ENCODE data around the gene CREB3L2. TPM values are rescaled to one million over a fixed set of nuclear protein-coding genes. Genes with fewer than 3 reads are reported as not detected.

Gene CREB3L2
- total RNA-seq, 1 experiment from 2014 or later = 49.8 TPM

DNA sequence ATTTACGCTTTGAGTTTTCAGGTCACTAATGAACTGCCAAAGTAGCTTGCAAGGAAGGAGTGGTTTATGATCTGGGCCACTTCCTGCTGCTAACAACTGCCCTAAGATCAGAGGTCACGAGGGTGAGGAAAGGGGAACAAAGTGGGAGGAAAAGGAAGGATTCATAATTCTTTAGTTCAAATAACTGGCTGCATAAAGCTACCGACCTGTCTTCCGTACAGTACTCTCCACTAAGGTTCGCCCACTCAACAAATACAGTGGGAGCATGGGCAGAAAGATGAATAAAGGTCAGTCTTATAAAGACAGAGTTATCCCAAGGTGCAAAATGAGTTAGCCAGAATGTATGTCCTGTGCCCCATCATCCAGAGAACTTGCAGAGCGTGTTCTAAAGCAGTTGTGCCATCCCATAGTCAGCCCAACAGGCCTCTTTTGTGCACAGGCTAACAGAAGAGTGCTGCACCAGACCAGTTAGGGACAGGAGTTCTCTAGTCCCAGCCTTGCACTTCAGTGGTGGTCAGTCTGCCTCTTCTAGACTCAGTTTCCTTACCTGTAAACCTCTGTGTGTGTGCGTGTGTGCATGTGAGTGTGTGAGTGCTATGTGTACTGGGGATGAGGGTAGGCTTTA, 65.9 kb downstream of the CREB3L2 start:
- Histone ChIP-seq H3K27me3 (ENCODE audit: insufficient read depth, low read length) (no peaks in the 10 kb centered on the region), H3K36me3 (ENCODE audit: control insufficient read depth in 1 of 2, insufficient read depth in 2 of 2, low read length in 2 of 2) (no peaks in the 10 kb centered on the region), H3K9me3 (ENCODE audit: control insufficient read depth in 1 of 2, insufficient read depth in 1 of 2, low read depth in 1 of 2, low read length in 2 of 2) (no peaks in the 10 kb centered on the region), H3K27ac (ENCODE audit: low read depth, low read length) (no peak overlapping the region), H3K4me3 (replicated peaks in 1 of 2; ENCODE audit: low read depth in 1 of 2, low read length in 2 of 2) (no peak overlapping the region), H3K4me2 (ENCODE audit: low read length) (no peak overlapping the region), H2AFZ (ENCODE audit: low read depth, low read length, poor library complexity, severe bottlenecking) (no peak overlapping the region), H4K20me1 (ENCODE audit: insufficient read depth) (no peaks in the 10 kb centered on the region), H3K9ac (ENCODE audit: low read length) (no peak overlapping the region), H3K9me2 (ENCODE audit: insufficient read depth) (no peaks in the 10 kb centered on the region), H3K4me1 (ENCODE audit: control insufficient read depth in 1 of 2, insufficient read depth in 2 of 2, low read length in 2 of 2) (peaks cover 0 to 11% of the 10 kb centered on the region in 2 experiments; a peak in 2 of 4 replicates), H3K79me2 (ENCODE audit: insufficient read depth, low read length) (no peaks in the 10 kb centered on the region)
- POLR2A ChIA-PET = no interaction called here
- DNase-seq (ENCODE audit: low read depth, low spot score) = no peak
- RAD21 ChIA-PET (ENCODE audit: low non-redundant PET in 1 of 2, low total read pairs in 2 of 2, uncharacterized antibody in 2 of 2, unreplicated experiment in 2 of 2) = no interaction called here
- intact Hi-C loops (cut with micrococcal nuclease) = no loop called here
- ATAC-seq = no peak
- CTCF ChIA-PET = no interaction called here
- BruUV-seq (replicated peaks) = no TSS peak
- no peak for TF ChIP-seq CEBPB (IDR thresholded peaks at IDR 0.05; ENCODE audit: low read depth)
- TF ChIP-seq POLR2AphosphoS5 (IDR thresholded peaks at IDR 0.05; ENCODE audit: low read depth, low read length) = no peak
- TF ChIP-seq, protein P1, sequence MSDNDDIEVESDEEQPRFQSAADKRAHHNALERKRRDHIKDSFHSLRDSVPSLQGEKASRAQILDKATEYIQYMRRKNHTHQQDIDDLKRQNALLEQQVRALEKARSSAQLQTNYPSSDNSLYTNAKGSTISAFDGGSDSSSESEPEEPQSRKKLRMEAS (IDR thresholded peaks at IDR 0.05) = no peak
- TF ChIP-seq ELF1 (IDR thresholded peaks at IDR 0.05; ENCODE audit: borderline replicate concordance, low read depth) = no peak
- TF ChIP-seq, protein P2, sequence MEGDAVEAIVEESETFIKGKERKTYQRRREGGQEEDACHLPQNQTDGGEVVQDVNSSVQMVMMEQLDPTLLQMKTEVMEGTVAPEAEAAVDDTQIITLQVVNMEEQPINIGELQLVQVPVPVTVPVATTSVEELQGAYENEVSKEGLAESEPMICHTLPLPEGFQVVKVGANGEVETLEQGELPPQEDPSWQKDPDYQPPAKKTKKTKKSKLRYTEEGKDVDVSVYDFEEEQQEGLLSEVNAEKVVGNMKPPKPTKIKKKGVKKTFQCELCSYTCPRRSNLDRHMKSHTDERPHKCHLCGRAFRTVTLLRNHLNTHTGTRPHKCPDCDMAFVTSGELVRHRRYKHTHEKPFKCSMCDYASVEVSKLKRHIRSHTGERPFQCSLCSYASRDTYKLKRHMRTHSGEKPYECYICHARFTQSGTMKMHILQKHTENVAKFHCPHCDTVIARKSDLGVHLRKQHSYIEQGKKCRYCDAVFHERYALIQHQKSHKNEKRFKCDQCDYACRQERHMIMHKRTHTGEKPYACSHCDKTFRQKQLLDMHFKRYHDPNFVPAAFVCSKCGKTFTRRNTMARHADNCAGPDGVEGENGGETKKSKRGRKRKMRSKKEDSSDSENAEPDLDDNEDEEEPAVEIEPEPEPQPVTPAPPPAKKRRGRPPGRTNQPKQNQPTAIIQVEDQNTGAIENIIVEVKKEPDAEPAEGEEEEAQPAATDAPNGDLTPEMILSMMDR (IDR thresholded peaks at IDR 0.05 in 2 of 3, conservative IDR thresholded peaks at IDR 0.05 in 1 of 3; ENCODE audit: borderline replicate concordance in 1 of 3, insufficient read depth in 1 of 3, low read depth in 2 of 3, low read length in 2 of 3) = no peak
- TF ChIP-seq, protein P3, sequence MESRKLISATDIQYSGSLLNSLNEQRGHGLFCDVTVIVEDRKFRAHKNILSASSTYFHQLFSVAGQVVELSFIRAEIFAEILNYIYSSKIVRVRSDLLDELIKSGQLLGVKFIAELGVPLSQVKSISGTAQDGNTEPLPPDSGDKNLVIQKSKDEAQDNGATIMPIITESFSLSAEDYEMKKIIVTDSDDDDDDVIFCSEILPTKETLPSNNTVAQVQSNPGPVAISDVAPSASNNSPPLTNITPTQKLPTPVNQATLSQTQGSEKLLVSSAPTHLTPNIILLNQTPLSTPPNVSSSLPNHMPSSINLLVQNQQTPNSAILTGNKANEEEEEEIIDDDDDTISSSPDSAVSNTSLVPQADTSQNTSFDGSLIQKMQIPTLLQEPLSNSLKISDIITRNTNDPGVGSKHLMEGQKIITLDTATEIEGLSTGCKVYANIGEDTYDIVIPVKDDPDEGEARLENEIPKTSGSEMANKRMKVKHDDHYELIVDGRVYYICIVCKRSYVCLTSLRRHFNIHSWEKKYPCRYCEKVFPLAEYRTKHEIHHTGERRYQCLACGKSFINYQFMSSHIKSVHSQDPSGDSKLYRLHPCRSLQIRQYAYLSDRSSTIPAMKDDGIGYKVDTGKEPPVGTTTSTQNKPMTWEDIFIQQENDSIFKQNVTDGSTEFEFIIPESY (IDR thresholded peaks at IDR 0.05; ENCODE audit: extremely low read depth, insufficient replicate concordance, low read length) = no peak
- no peak for TF ChIP-seq SRF (IDR thresholded peaks at IDR 0.05; ENCODE audit: low read depth)
- no peak for TF ChIP-seq ZFX (IDR thresholded peaks at IDR 0.05)
- TF ChIP-seq FOSL1 (IDR thresholded peaks at IDR 0.05; ENCODE audit: low read depth) = no peak
- no peak for TF ChIP-seq RAD21 (IDR thresholded peaks at IDR 0.05; ENCODE audit: low read depth)

All from HCT116 (cell line).